ENCODE data around the gene PRKAA1. TPM values are rescaled to one million over a fixed set of nuclear protein-coding genes. Genes with fewer than 3 reads are reported as not detected.

Gene PRKAA1
- total and polyA plus RNA-seq, 12 donors, result 19.5 to 100 (median 59.1) TPM

DNA sequence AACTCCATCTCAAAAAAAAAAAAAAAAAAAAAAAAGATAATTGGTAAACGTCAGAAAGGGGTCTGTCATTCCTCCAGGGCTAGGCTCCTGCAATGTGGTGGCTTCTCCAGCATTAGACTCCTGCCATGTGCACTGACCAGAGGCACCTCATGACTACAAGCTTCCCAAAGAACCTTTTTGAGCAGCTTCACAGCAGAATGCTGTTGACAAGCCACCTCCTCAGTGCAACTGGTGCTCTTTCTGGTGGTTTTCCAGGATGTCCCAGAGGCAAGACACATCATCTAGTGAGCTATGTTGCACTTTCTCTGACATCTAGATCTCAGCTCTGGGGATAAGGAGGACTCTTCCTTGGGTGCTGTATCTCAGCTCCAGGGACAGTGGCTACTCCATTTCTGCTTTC is 25.3 kb upstream of the PRKAA1 start:
- Histone ChIP-seq H3K4me1 (replicated peaks in 1 of 2) (no peaks in the 10 kb centered on the region), H3K4me3 (no peak overlapping the region), H3K27ac (no peak overlapping the region), H3K9me3 (replicated peaks in 1 of 3) (no peaks in the 10 kb centered on the region), H3K36me3 (replicated peaks in 1 of 2) (peaks cover 0 to 28% of the 10 kb centered on the region in 2 donors), H3K27me3 (no peaks in the 10 kb centered on the region)
- intact Hi-C loops (cut with DNase I), result no loop called here
- WGBS, 4 donors, result 20 to 63% (median 42%) methylated on average over 1 of the region's 1 CpG
- TF ChIP-seq POLR2A (IDR thresholded peaks at IDR 0.05), result no peak
- TF ChIP-seq, protein P1, sequence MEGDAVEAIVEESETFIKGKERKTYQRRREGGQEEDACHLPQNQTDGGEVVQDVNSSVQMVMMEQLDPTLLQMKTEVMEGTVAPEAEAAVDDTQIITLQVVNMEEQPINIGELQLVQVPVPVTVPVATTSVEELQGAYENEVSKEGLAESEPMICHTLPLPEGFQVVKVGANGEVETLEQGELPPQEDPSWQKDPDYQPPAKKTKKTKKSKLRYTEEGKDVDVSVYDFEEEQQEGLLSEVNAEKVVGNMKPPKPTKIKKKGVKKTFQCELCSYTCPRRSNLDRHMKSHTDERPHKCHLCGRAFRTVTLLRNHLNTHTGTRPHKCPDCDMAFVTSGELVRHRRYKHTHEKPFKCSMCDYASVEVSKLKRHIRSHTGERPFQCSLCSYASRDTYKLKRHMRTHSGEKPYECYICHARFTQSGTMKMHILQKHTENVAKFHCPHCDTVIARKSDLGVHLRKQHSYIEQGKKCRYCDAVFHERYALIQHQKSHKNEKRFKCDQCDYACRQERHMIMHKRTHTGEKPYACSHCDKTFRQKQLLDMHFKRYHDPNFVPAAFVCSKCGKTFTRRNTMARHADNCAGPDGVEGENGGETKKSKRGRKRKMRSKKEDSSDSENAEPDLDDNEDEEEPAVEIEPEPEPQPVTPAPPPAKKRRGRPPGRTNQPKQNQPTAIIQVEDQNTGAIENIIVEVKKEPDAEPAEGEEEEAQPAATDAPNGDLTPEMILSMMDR (IDR thresholded peaks at IDR 0.05), result no peak
- DNase-seq, result no peak

DNA sequence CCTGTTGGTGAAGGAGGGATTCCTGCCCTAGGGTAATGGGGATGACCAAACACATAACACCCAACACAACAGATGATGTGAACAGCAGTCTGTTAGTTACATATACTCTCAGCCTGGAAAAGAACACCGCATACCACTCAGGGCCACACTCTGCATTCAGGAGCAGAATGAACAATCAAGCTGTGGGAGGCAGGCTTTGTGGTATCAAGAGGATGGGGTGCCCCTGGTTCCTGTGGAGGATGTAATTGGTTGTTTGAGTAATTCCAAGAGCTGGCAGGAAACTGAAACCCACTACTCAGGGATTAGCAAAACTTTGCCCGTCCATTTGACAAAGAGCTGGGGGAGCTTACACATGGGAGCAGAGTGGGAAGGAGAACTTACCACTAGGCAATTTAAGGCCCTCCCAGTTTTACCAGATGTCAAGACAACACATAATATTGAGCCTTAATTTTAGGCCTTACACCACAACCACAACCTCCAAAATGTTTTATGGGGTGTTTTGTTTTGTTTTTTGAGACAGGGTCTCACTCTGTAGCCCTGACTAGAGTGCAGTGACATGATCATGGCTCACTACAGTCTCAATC is 15.6 kb upstream of the PRKAA1 start:
- no peak for TF ChIP-seq POLR2A (IDR thresholded peaks at IDR 0.05)
- TF ChIP-seq, protein P1 (IDR thresholded peaks at IDR 0.05), result no peak
- 86 to 100% (median 90%) methylated on average over 1 to 2 of the region's 2 CpGs for WGBS, 4 donors
- no peak overlapping the region for H3K27ac ChIP-seq
- H3K4me1 ChIP-seq (replicated peaks in 1 of 2), result no peaks in the 10 kb centered on the region
- H3K27me3 ChIP-seq, result no peaks in the 10 kb centered on the region
- intact Hi-C loops (cut with DNase I), result no loop called here
- no peaks in the 10 kb centered on the region for H3K36me3 ChIP-seq (replicated peaks in 1 of 2)
- DNase-seq, result no peak
- no peak overlapping the region for H3K4me3 ChIP-seq
- no peaks in the 10 kb centered on the region for H3K9me3 ChIP-seq (replicated peaks in 1 of 3)

DNA sequence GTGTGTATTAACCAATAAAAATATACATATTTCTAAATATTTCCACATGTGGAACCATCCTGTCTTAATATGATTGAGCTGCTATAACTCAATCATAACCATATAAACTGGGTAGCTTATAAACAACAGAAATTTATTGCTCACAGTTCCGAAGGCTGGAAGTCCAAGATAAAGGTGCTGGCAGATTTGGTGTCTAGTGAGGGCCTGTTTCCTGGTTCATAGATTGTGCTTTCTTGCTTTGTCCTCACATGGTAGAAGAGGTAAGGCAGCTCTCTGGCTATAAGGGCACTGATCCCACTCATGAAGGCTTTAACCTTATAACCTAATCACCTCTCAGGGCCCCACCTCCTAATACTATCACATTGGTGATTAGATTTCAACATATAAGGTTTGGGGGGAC is 14.0 kb upstream of the PRKAA1 start:
- Histone ChIP-seq H3K27me3 (no peaks in the 10 kb centered on the region), H3K36me3 (replicated peaks in 1 of 2) (no peaks in the 10 kb centered on the region), H3K9me3 (replicated peaks in 1 of 3) (no peaks in the 10 kb centered on the region), H3K4me3 (no peak overlapping the region), H3K4me1 (replicated peaks in 1 of 2) (no peaks in the 10 kb centered on the region), H3K27ac (no peak overlapping the region)
- TF ChIP-seq, protein P1 (IDR thresholded peaks at IDR 0.05), result no peak
- no peak for TF ChIP-seq POLR2A (IDR thresholded peaks at IDR 0.05)
- intact Hi-C loops (cut with DNase I), result no loop called here
- 0 to 78% (median 31%) methylated on average over 1 of the region's 1 CpG for WGBS, 4 donors
- no peak for DNase-seq

DNA sequence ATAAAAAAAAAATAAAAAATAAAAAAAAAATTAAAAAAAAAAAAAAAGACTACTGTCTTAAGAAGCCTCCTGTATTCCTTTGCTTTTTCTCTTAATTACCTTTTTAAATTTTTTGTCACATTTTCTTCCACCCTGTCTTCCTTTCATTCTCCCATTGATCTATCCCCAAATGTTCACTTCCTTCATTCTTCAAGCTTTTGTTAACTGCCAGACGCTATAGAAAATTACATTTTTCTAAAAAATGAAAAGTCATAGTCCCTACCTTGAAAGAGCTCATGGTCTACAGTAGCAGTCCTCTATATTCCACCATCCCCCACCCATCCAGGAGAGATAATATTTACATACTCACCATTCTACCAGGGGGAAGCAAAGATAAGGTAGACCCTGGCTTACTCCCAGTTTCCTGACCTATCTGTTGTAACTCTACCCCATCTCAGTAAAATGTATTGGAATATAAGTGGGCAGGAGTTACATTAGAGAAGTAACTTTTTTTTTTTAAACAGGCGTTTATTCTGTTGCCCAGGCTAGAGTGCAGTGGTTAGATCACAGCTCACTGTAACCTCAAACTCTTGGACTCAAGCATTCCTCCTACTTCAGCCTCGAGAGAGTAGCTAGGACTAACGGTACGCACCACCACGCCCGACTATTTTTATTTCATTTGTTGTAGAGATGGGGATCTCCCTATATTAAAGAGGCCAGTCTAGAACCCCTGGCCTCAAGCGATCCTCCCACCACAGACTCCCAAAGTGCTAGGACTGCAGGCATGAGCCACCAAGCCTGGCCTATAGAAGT is 3.8 kb upstream of the PRKAA1 start:
- no peak for DNase-seq
- intact Hi-C loops (cut with DNase I), result no loop called here
- Histone ChIP-seq H3K4me3 (no peak overlapping the region), H3K27ac (no peak overlapping the region), H3K36me3 (replicated peaks in 1 of 2) (no peaks in the 10 kb centered on the region), H3K9me3 (replicated peaks in 1 of 3) (no peaks in the 10 kb centered on the region), H3K4me1 (replicated peaks in 1 of 2) (peaks cover 4 to 11% of the 10 kb centered on the region in 2 donors), H3K27me3 (no peaks in the 10 kb centered on the region)
- WGBS, 4 donors, result 82 to 94% (median 90%) methylated on average over 8 of the region's 8 CpGs
- TF ChIP-seq, protein P1 (IDR thresholded peaks at IDR 0.05), result no peak
- TF ChIP-seq POLR2A (IDR thresholded peaks at IDR 0.05), result no peak
